ENCODE data around the gene CFAP210. TPM values are rescaled to one million over a fixed set of nuclear protein-coding genes. Genes with fewer than 3 reads are reported as not detected.

Gene CFAP210
- total RNA-seq, result 0.49 TPM

- Histone ChIP-seq H3K36me3 (peaks cover 0 to 4% of the 10 kb centered on the region in 2 donors), H3K27ac (peak within 1 kb of the TSS; percentile 82), H3K9me3 (no peaks in the 10 kb centered on the region), H3K4me1 (peaks cover 25% of the 10 kb centered on the region), H3K4me3 (peak within 1 kb of the TSS; percentile 80 to 84), H3K27me3 (no peaks in the 10 kb centered on the region)
- intact Hi-C loops (cut with DNase I), result no loop called here
- DNase-seq (ENCODE audit: extremely low spot score in 2 of 2), result peak; percentile 96 to 99
- no peak for TF ChIP-seq CTCF (IDR thresholded peaks at IDR 0.05)
- peak; percentile 90 to 94 for TF ChIP-seq POLR2AphosphoS5 (IDR thresholded peaks at IDR 0.05; ENCODE audit: insufficient read depth in 1 of 2, low read depth in 1 of 2)
- TF ChIP-seq POLR2A (IDR thresholded peaks at IDR 0.05), result peak in 1 of 2 donors; percentile 60
Measured at GRCh38 chr2:169694113-169694893, at the start of gene CFAP210, which contains the start of gene PHOSPHO2. Gene CFAP210, minus strand, starts transcription at chr2:169694405. Its CDS starts 78 bp downstream, at chr2:169694327. Gene PHOSPHO2, plus strand, starts transcription at chr2:169694469. Its CDS starts 6,503 bp downstream, at chr2:169700972.

- no peak for TF ChIP-seq POLR2AphosphoS5 (IDR thresholded peaks at IDR 0.05; ENCODE audit: insufficient read depth in 1 of 2, low read depth in 1 of 2)
- TF ChIP-seq POLR2A (IDR thresholded peaks at IDR 0.05), result no peak
- no peak for TF ChIP-seq CTCF (IDR thresholded peaks at IDR 0.05)
- peaks cover 0 to 5% of the 10 kb centered on the region in 2 donors for H3K36me3 ChIP-seq
- no peak overlapping the region for H3K4me3 ChIP-seq
- intact Hi-C loops (cut with DNase I), result no loop called here
- no peak overlapping the region for H3K27ac ChIP-seq
- no peaks in the 10 kb centered on the region for H3K9me3 ChIP-seq
- no peaks in the 10 kb centered on the region for H3K27me3 ChIP-seq
- no peaks in the 10 kb centered on the region for H3K4me1 ChIP-seq
- no peak for DNase-seq (ENCODE audit: extremely low spot score in 2 of 2)
Measured at GRCh38 chr2:169743549-169743948, 49.3 kb upstream of the CFAP210 start.

GRCh38 chr2:169739351-169739750, 45.1 kb upstream of the CFAP210 start:
- Histone ChIP-seq H3K27me3 (no peaks in the 10 kb centered on the region), H3K4me1 (peaks cover 15% of the 10 kb centered on the region), H3K9me3 (no peaks in the 10 kb centered on the region), H3K27ac (no peak overlapping the region), H3K4me3 (no peak overlapping the region), H3K36me3 (peaks cover 0 to 5% of the 10 kb centered on the region in 2 donors)
- DNase-seq (ENCODE audit: extremely low spot score in 2 of 2), result no peak
- intact Hi-C loops (cut with DNase I), result no loop called here
- TF ChIP-seq CTCF (IDR thresholded peaks at IDR 0.05) (no peak), POLR2A (IDR thresholded peaks at IDR 0.05) (no peak), POLR2AphosphoS5 (IDR thresholded peaks at IDR 0.05; ENCODE audit: insufficient read depth in 1 of 2, low read depth in 1 of 2) (no peak)

- intact Hi-C loops (cut with DNase I), result no loop called here
- no peaks in the 10 kb centered on the region for H3K27me3 ChIP-seq
- H3K9me3 ChIP-seq, result no peaks in the 10 kb centered on the region
- DNase-seq (ENCODE audit: extremely low spot score in 2 of 2), result no peak
- H3K27ac ChIP-seq, result no peak overlapping the region
- TF ChIP-seq CTCF (IDR thresholded peaks at IDR 0.05), result no peak
- no peak for TF ChIP-seq POLR2AphosphoS5 (IDR thresholded peaks at IDR 0.05; ENCODE audit: insufficient read depth in 1 of 2, low read depth in 1 of 2)
- TF ChIP-seq POLR2A (IDR thresholded peaks at IDR 0.05), result no peak
- no peak overlapping the region for H3K4me3 ChIP-seq
- peaks cover 15% of the 10 kb centered on the region for H3K4me1 ChIP-seq
- H3K36me3 ChIP-seq, result peaks cover 0 to 5% of the 10 kb centered on the region in 2 donors
Measured at GRCh38 chr2:169738566-169739229, 44.5 kb upstream of the CFAP210 start.
